Fibroblast of villous mesenchyme (primary cell): ENCODE data around the gene CRELD2. TPM values are rescaled to one million over a fixed set of nuclear protein-coding genes. Genes with fewer than 3 reads are reported as not detected.

Experiments
- DNase-seq: peaks from one replicate; pipeline ENCODE4 v3.0.0-alpha.2; 2010; ENCODE audit warnings: low read depth
- H3K4me3 ChIP-seq: 2 replicates; pipeline ENCODE4 v1.5.1; 2011; ENCODE audit warnings: low read depth, mild to moderate bottlenecking, low read length
- total RNA-seq: library from RNA; depleted of rRNA; stranded (reverse); fragments of >200 nt; gene quantifications from 2 replicates; pipeline ENCODE4 v1.2.3, GENCODE V29; 2012
- TF ChIP-seq, protein P1 (sequence below): IDR thresholded peaks from 2 replicates; pipeline ENCODE4 v1.5.1; 2012; ENCODE audit warnings: low read depth, mild to moderate bottlenecking, low read length; ENCODE audit not compliant: insufficient read depth

The CRELD2 gene
- total RNA-seq, 1 donor = 53.1 TPM

DNA sequence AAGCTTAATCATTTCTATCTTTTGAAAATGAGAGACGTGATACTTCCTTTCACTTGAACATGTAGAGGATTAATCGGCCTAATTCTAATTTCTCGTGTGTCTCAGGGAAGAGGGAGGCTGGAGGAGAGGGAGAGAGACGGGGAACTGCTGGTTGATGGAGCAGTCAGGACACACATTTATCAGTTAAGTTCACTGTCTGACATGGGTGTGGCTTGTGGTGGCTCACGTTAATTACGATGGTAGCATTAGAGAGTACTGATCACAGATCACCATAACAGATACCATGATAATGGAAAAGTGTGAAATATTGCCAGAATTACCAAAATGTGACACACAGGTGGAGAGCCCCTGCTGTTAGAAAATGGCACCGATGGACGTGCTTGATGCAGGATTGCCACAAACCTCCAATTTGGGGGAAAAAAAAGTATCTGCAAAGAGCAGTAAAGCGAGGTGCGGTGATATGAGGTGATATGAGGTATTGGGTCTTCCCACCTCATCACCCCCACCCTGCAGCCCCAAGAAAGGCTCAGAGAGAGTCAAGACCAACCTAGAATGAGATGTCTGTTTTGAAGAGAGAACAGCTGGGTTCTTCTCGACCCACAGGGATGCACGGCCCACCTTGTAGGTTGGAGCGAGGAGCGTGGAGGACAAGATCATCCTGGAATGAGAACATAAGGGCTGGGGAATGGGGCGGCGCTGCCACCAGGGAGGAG is 45.0 kb upstream of the CRELD2 start:
- no peak overlapping the region for H3K4me3 ChIP-seq
- no peak for DNase-seq
- TF ChIP-seq, protein P1, sequence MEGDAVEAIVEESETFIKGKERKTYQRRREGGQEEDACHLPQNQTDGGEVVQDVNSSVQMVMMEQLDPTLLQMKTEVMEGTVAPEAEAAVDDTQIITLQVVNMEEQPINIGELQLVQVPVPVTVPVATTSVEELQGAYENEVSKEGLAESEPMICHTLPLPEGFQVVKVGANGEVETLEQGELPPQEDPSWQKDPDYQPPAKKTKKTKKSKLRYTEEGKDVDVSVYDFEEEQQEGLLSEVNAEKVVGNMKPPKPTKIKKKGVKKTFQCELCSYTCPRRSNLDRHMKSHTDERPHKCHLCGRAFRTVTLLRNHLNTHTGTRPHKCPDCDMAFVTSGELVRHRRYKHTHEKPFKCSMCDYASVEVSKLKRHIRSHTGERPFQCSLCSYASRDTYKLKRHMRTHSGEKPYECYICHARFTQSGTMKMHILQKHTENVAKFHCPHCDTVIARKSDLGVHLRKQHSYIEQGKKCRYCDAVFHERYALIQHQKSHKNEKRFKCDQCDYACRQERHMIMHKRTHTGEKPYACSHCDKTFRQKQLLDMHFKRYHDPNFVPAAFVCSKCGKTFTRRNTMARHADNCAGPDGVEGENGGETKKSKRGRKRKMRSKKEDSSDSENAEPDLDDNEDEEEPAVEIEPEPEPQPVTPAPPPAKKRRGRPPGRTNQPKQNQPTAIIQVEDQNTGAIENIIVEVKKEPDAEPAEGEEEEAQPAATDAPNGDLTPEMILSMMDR = no peak

DNA sequence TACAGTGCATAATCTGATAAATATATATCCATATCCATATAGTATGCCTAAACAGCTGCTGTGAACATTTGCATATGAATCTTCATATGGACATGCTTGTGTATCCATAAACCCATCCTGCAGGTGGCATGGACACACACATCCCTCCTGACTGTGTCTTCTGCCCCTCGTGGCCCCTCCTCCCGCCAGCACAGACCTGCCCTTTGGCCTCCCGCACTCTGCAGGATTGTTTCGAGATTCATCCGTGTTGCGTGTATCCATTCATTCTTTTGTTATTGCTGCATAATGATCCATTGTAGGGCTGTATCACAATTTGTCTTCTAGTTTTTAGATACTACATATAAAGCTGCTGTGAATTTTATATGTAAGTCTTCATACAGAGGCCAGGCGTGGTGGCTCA is 40.8 kb upstream of the CRELD2 start:
- no peak overlapping the region for H3K4me3 ChIP-seq
- TF ChIP-seq, protein P1 = no peak
- DNase-seq = no peak

DNA sequence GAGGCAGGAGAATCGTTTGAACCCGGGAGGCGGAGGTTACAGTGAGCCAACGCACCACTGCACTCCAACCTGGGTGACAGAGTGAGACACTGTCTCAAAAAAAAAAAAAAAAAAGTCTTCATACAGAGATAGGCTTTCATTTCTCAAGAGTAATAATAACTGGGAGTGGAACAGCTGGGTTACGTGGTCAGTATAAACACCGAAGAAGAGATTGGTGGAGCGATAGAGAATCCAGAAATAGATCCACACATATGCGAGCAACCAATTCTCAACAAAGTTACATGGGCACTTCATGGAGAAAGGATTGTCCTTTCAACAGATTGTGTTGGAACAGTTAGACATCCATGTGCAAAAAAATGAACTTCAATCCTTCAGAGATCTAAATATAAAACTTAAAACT is 40.2 kb upstream of the CRELD2 start:
- no peak overlapping the region for H3K4me3 ChIP-seq
- TF ChIP-seq, protein P1 = no peak
- DNase-seq = no peak

DNA sequence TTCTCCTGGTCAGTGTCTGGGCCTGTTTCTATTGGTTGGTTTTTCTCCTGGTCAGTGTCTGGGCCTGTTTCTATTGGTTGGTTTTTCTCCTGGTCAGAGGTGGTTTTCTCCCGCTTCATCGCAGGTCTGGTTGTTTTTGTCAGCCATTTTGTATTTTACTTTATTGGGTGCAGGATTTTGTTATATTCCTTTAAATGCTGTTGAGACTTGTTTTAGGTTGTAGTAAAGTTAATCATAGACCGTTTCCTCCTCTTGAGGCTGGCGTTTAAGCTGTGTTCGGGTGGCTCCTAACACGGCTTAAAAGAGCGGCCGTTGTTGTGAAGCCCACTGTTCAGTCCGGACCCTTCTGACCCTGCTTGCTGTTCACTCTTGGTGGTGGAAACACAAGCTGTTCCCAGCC is 38.6 kb upstream of the CRELD2 start:
- TF ChIP-seq, protein P1 = no peak
- no peak overlapping the region for H3K4me3 ChIP-seq
- DNase-seq = no peak

DNA sequence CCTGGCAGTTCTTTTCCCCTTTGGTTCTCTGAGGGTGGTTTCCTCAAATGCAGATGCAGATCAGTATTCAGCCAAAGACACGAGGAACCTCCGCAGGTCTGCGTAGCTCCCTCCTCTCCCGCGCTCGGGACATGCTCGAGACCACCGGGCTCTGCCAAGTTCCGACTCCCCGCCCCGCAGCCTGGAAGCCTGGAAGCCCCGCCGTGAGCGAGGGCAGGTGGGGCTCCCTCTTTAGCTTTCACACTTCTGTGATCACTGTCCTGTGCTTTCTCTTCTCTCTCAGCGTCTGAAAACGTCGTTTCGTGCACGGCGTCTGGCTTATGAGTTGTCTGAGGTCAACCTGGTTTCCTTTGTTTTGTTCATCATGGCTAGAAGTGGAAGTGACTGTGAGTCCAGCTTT is 38.2 kb upstream of the CRELD2 start:
- DNase-seq = no peak
- H3K4me3 ChIP-seq = no peak overlapping the region
- TF ChIP-seq, protein P1 = no peak

DNA sequence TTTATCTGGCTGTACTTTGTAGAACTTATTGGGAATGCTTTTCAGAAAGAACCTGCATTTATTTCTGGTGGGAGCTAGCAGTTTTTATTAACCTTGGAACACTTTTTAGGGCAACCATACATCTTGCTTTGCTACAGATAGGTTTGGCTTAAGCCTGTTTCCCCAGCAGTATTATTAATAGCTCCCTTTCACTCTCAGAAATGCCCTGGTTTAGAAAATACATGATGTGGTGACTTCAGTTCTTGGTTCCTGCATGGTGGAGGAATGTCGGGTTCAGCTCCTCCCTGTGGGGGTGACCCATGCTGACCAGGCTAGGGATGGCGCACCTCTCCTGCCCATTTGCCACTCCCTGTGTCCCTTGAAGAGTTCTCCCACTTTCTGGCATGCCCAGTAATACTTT is 36.6 kb upstream of the CRELD2 start:
- no peak overlapping the region for H3K4me3 ChIP-seq
- DNase-seq = no peak
- TF ChIP-seq, protein P1 = no peak

DNA sequence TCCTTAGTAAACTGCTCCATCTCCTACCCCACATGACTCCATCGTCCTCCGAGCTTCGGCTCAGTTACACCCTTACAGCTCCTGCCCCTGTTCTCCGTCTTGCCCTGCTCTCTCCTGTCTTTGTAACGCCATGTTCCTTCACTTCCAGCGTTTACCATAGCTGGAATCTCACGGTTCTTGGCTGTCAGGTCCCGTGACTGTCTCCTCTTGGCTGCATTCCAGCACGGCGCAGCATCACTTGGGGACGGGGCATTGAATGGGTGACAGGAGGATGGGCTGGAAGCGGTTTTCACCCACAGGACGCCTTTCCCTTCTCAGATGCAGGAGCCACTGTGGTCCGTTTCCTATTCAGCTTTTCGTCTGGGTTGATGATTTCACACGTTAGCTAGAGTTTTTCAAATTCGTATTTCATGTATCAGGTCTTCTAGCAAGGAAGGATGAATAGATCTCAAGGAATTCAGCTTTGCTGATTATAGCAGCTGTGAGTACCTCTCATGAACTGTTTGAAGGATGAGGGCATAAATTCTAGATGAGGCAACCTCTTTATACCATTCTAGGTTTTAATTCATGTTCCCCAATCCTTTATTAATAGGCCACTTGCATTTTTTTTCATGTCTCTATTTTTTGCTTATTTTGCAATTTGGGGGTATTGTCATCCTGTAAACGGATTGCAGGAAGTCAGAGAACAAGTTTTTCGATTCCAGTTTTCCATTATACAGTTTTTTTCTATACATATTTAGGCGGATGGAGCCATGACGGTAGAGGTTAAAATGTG is 35.7 kb upstream of the CRELD2 start:
- TF ChIP-seq, protein P1 = no peak
- DNase-seq = no peak
- H3K4me3 ChIP-seq = no peak overlapping the region
